CD14-positive monocyte (primary cell): Measurements from ENCODE around the gene ADAMTSL1. TPM values are rescaled to one million over a fixed set of nuclear protein-coding genes. Genes with fewer than 3 reads are reported as not detected.

Source experiments
- DNase-seq, 3 donors: peaks; one replicate each; pipeline ENCODE4 v3.0.0-alpha.2; 2011 to 2022
- H2AFZ ChIP-seq: 2 replicates; pipeline ENCODE4 v1.6.0; 2012; ENCODE audit warnings: mild to moderate bottlenecking, low read depth, low read length, inconsistent platforms; ENCODE audit not compliant: insufficient read depth, poor library complexity, severe bottlenecking
- H3K27ac ChIP-seq, 2 donors: 1 replicate in 1 of 2; 2 replicates in 1 of 2; pipeline ENCODE4 v1.5.1; 2012 to 2013; ENCODE audit warnings: low read length in 2 of 2, control low read depth in 1 of 2, inconsistent platforms in 1 of 2, low read depth in 1 of 2, mild to moderate bottlenecking in 1 of 2
- H3K27me3 ChIP-seq, 2 donors: one replicate each; pipeline versions ENCODE4 v1.6.0 to v1.6.1; 2011 to 2013; ENCODE audit warnings: low read length in 2 of 2; ENCODE audit not compliant: control insufficient read depth in 2 of 2, insufficient read depth in 2 of 2
- H3K36me3 ChIP-seq, 2 donors: replicated peaks in 1 of 2; 1 replicate in 1 of 2; 2 replicates in 1 of 2; pipeline versions ENCODE4 v1.5.1 to v1.6.1; 2012 to 2013; ENCODE audit warnings: low read length in 2 of 2, control low read depth in 1 of 2, inconsistent platforms in 1 of 2, mild to moderate bottlenecking in 1 of 2; ENCODE audit not compliant: insufficient read depth in 2 of 2, control insufficient read depth in 1 of 2
- H3K4me1 ChIP-seq, 2 donors: 1 replicate in 1 of 2; 2 replicates in 1 of 2; pipeline versions ENCODE4 v1.5.1 to v1.6.1; 2012 to 2013; ENCODE audit warnings: low read length in 2 of 2, control low read depth in 1 of 2, inconsistent platforms in 1 of 2, mild to moderate bottlenecking in 1 of 2, moderate library complexity in 1 of 2; ENCODE audit not compliant: insufficient read depth in 2 of 2, control insufficient read depth in 1 of 2
- H3K4me2 ChIP-seq: replicated peaks from 2 replicates; pipeline ENCODE3; 2012; ENCODE audit warnings: low read length, moderate library complexity, mild to moderate bottlenecking; ENCODE audit not compliant: poor library complexity, severe bottlenecking; ENCODE audit errors: extremely low read depth
- H3K4me3 ChIP-seq, 3 experiments: fragments of 200-600 bp in 1 of 3; sonication (generic) in 1 of 3; replicated peaks in 1 of 3; 1 replicate in 2 of 3; 2 replicates in 1 of 3; pipeline ENCODE4 v1.5.1; 2011 to 2013; ENCODE audit warnings: low read length in 3 of 3, mild to moderate bottlenecking in 3 of 3, control low read depth in 2 of 3, low read depth in 2 of 3, inconsistent platforms in 1 of 3, moderate library complexity in 1 of 3
- H3K79me2 ChIP-seq: 2 replicates; pipeline ENCODE4 v1.6.0; 2012; ENCODE audit warnings: mild to moderate bottlenecking, control low read depth, inconsistent platforms, low read length, moderate library complexity; ENCODE audit not compliant: insufficient read depth
- H3K9ac ChIP-seq: 2 replicates; pipeline ENCODE4 v1.6.0; 2017; ENCODE audit warnings: low read length, mild to moderate bottlenecking; ENCODE audit not compliant: insufficient read depth, poor library complexity, severe bottlenecking
- H3K9me3 ChIP-seq, 2 donors: replicated peaks in 1 of 2; 1 replicate in 1 of 2; 2 replicates in 1 of 2; pipeline versions ENCODE4 v1.5.1 to v1.6.1; 2012 to 2013; ENCODE audit warnings: low read length in 2 of 2, control low read depth in 1 of 2; ENCODE audit not compliant: control insufficient read depth in 1 of 2, insufficient read depth in 1 of 2
- H4K20me1 ChIP-seq: 2 replicates; pipeline ENCODE4 v1.6.0; 2012; ENCODE audit warnings: mild to moderate bottlenecking, low read length, control low read depth, moderate library complexity; ENCODE audit not compliant: insufficient read depth
- H3K27ac Mint-ChIP-seq, 7 donors: one replicate each; pipeline ENCODE4 v1.8.0; 2020; ENCODE audit warnings: mild to moderate bottlenecking in 7 of 7, mixed read lengths in 7 of 7, moderate library complexity in 6 of 7, inconsistent platforms in 2 of 7
- H3K27me3 Mint-ChIP-seq, 3 donors: one replicate each; pipeline ENCODE4 v1.8.0; 2021 to 2022; ENCODE audit warnings: low read depth in 3 of 3, mild to moderate bottlenecking in 3 of 3, mixed read lengths in 3 of 3, moderate library complexity in 3 of 3, inconsistent platforms in 1 of 3
- H3K36me3 Mint-ChIP-seq, 2 donors: one replicate each; pipeline ENCODE4 v1.8.0; 2020; ENCODE audit warnings: mixed read lengths in 2 of 2, inconsistent platforms in 1 of 2, mild to moderate bottlenecking in 1 of 2
- H3K4me1 Mint-ChIP-seq: one replicate; pipeline ENCODE4 v1.8.0; 2020; ENCODE audit warnings: mild to moderate bottlenecking, mixed read lengths
- H3K4me3 Mint-ChIP-seq, 2 donors: one replicate each; pipeline ENCODE4 v1.8.0; 2020; ENCODE audit warnings: mild to moderate bottlenecking in 2 of 2, mixed read lengths in 2 of 2, moderate library complexity in 1 of 2
- H3K9me3 Mint-ChIP-seq, 7 donors: one replicate each; pipeline ENCODE4 v1.8.0; 2020 to 2022; ENCODE audit warnings: mixed read lengths in 7 of 7, mild to moderate bottlenecking in 6 of 7, moderate library complexity in 6 of 7, inconsistent platforms in 2 of 7
- CTCF ChIP-seq: fragments of 200-600 bp; IDR thresholded peaks from one replicate; pipeline ENCODE4 v1.8.0; 2022; ENCODE audit warnings: antibody characterized with exemption, mild to moderate bottlenecking
- WGBS: methylation state at CpG from one replicate; pipeline ENCODE4 v1.1.5; 2013; ENCODE audit warnings: missing lambda C conversion rate; ENCODE audit not compliant: insufficient coverage; 5-methylcytosine and 5-hydroxymethylcytosine counted together
- intact Hi-C, 2 donors: fragments of 100-400 bp; cut with micrococcal nuclease; formaldehyde crosslinking; loops; one replicate each; pipeline versions ENCODE4 v1.15.0 to v1.15.1; 2023
- polyA plus RNA-seq, 3 donors: library from polyadenylated mRNA; depleted of rRNA in 1 of 3; unstranded in 2 of 3; stranded (reverse) in 1 of 3; fragments of 300-500 nt in 2 of 3; fragments of >200 nt in 1 of 3; fragmentation: Illumina TruSeq in 2 of 3; gene quantifications; 1 replicate in 2 of 3; 2 replicates in 1 of 3; pipeline ENCODE4 v1.2.3, GENCODE V29; 2012 to 2021

ADAMTSL1 gene
- polyA plus RNA-seq, 3 donors = not detected

GRCh38 chr9:18877984-18878383, 404.0 kb downstream of the ADAMTSL1 start:
- Histone ChIP-seq H3K27ac (no peak overlapping the region), H3K4me2 (no peak overlapping the region), H3K9ac (no peak overlapping the region), H3K9me3 (no peaks in the 10 kb centered on the region), H3K79me2 (no peaks in the 10 kb centered on the region), H3K4me3 (no peak overlapping the region), H2AFZ (no peak overlapping the region), H3K36me3 (no peaks in the 10 kb centered on the region), H4K20me1 (no peaks in the 10 kb centered on the region), H3K4me1 (no peaks in the 10 kb centered on the region), H3K27me3 (no peaks in the 10 kb centered on the region)
- H3K9me3 Mint-ChIP-seq = peaks cover 0 to 6% (median 3%) of the 10 kb centered on the region in 7 donors
- no peak overlapping the region for H3K4me3 Mint-ChIP-seq
- no peaks in the 10 kb centered on the region for H3K36me3 Mint-ChIP-seq
- peaks cover 0 to 4% (median 4%) of the 10 kb centered on the region in 3 donors for H3K27me3 Mint-ChIP-seq
- no peak overlapping the region for H3K27ac Mint-ChIP-seq
- H3K4me1 Mint-ChIP-seq = no peaks in the 10 kb centered on the region
- TF ChIP-seq CTCF = no peak
- WGBS = 91% methylated on average over 3 of the region's 3 CpGs
- intact Hi-C loops = no loop called here
- DNase-seq = no peak

GRCh38 chr9:18881758-18882157, 407.8 kb downstream of the ADAMTSL1 start:
- H4K20me1 ChIP-seq = no peaks in the 10 kb centered on the region
- H3K36me3 ChIP-seq = no peaks in the 10 kb centered on the region
- peaks cover 0 to 6% (median 0%) of the 10 kb centered on the region in 3 donors for H3K27me3 Mint-ChIP-seq
- H3K4me1 Mint-ChIP-seq = no peaks in the 10 kb centered on the region
- H3K36me3 Mint-ChIP-seq = no peaks in the 10 kb centered on the region
- DNase-seq = no peak
- no peak overlapping the region for H2AFZ ChIP-seq
- no peak overlapping the region for H3K4me3 Mint-ChIP-seq
- no peak overlapping the region for H3K4me2 ChIP-seq
- H3K4me3 ChIP-seq = no peak overlapping the region
- H3K27me3 ChIP-seq = no peaks in the 10 kb centered on the region
- no peaks in the 10 kb centered on the region for H3K9me3 ChIP-seq
- no peak overlapping the region for H3K27ac Mint-ChIP-seq
- intact Hi-C loops = no loop called here
- no peaks in the 10 kb centered on the region for H3K79me2 ChIP-seq
- no peak overlapping the region for H3K27ac ChIP-seq
- no peak overlapping the region for H3K9ac ChIP-seq
- WGBS = no CpG with 5 or more reads among the region's 2 CpGs
- H3K4me1 ChIP-seq = no peaks in the 10 kb centered on the region
- H3K9me3 Mint-ChIP-seq = peaks cover 0 to 7% (median 3%) of the 10 kb centered on the region in 7 donors
- TF ChIP-seq CTCF = no peak
